Lung microvascular endothelial cell (primary cell): Measurements from ENCODE around the gene ADD1. TPM values are rescaled to one million over a fixed set of nuclear protein-coding genes. Genes with fewer than 3 reads are reported as not detected.
"Not testable (repeated sequence)": the region's sequence is repeated elsewhere in the genome, so short reads cannot be mapped to it uniquely, and the experiment has no call there.

Experiments
- DNase-seq, 2 donors: peaks; one replicate each; pipeline versions ENCODE4 v3.0.0 to v3.0.0-alpha.2; 2010; ENCODE audit warnings: low read depth in 2 of 2
- total RNA-seq: library from RNA; depleted of rRNA; stranded (reverse); fragments of >200 nt; gene quantifications from 2 replicates; pipeline ENCODE4 v1.2.1, GENCODE V29; 2014

ADD1 gene
- total RNA-seq, 1 donor from 2014 or later: 156 TPM

DNA sequence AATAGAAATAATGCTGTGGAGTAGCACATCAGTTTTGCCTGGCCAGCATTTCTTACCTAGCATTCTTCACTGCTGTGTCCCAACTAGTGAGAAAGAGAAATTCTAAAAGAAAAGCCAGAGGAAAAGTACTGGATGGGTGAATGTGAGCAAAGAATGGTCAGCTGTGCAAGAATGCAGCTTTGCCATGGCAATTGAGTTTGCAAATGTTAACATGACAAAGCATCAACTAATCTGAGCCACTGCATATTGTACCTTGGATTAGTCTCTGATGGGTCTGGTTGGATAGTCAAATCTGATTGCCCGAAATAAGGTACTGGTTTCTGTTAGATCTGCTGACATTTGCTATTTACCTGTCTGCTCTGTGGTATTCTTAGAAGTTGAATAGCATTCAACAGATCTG, 38.7 kb downstream of the ADD1 start:
- DNase-seq: no peak

DNA sequence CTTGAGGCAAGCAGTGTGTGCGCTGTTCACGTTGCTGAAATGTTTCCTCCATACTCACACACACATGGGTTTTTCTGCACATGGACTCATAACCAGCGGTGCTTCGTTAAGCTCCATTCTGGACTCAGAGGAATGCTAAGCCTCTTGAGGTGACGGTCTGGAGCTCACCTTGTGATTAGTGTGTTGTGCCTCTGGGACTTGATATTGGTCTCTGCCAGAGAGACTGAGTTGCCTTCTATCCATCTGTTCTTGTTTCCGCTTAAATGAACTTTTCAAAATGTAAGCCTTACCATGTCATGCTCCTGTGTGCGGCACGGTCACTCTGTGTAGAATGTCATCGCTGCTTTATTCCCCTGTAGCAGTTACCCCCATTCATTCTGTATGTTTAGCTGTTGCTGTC, 42.5 kb downstream of the ADD1 start:
- DNase-seq: no peak

DNA sequence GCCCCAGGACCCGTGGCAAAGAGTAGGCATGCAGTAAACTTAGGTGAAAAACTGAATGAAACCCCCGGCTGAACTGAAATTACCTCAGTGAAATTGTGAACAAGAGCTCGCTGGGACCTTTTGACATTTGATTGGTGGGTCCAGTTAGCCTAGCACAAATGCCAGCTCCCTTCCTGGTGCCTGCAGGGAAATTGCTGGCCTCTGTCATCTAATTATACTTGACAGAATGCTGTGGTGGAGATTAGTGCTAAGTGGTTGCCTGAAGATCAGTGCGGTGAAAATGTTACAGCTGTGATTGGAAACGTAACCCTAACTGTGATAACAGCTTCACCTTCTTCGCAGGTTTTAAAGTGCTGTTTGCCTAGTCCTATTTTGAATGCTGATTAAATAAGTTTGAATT, 43.0 kb downstream of the ADD1 start:
- no peak for DNase-seq

- DNase-seq: no peak
Observed at GRCh38 chr4:2887343-2887742, 43.7 kb downstream of the ADD1 start.

- no peak for DNase-seq
Observed at GRCh38 chr4:2888886-2889285, 45.2 kb downstream of the ADD1 start.

- peak in 1 of 2 donors; percentile 43 for DNase-seq
Observed at GRCh38 chr4:2891294-2891693, 47.6 kb downstream of the ADD1 start.

- DNase-seq: peak; percentile 39 to 85
Observed at GRCh38 chr4:2893772-2894171, 50.1 kb downstream of the ADD1 start.

DNA sequence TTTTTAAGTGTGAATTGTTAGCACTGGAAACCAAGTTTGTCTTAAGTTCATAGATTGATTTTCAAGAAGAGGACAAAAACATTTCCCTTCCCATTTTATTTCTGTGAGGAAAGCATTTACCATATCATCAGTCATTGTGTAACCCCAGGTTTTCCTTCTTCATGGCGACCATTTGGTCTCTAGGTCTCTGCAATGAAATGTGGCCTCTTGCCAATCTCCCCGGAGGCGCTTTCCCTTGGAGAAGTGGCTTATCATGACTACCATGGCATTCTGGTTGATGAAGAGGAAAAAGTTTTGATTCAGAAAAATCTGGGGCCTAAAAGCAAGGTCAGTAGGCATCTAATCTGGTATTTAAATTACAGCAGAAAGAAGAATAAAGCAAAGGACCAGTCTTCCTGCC, 54.4 kb downstream of the ADD1 start:
- DNase-seq: no peak

DNA sequence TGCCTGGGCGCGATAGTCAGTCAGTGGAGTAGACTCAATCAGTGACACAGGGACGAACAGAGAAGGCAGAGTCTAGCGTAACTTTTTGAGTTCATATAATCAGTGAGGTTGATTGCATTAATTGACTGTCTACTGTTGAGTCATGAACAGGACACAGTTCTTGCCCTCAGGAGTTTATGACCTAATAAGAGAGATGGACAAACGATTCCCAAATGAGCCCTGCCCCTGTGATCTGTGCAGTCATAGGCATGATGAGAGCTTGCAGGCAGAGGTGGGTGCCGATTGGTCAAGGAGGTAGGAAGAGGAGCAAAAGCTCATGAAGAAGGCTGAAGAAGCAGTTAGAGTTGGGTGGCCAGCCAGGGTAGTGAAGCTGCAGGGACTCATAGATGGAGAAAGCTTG, 57.1 kb downstream of the ADD1 start:
- no peak for DNase-seq

DNA sequence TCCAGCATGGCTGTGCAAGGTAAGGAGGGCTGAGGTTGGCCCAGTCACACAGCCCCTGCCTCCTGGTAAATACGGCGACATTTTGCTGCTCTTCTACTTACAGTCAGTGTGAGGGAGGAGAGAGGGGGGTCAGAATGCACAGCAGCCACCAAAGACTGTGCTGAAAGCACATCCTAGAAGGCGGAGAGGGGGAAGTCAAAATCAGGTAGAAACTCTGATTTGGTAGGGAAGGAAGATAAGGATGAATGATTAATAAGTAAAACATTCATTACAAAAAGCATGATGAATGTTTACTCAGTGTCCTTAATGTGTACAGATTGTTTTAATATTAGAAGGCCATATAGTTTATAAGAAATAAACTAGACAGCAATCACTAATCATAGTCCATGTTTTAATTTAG, 57.5 kb downstream of the ADD1 start:
- no peak for DNase-seq

DNA sequence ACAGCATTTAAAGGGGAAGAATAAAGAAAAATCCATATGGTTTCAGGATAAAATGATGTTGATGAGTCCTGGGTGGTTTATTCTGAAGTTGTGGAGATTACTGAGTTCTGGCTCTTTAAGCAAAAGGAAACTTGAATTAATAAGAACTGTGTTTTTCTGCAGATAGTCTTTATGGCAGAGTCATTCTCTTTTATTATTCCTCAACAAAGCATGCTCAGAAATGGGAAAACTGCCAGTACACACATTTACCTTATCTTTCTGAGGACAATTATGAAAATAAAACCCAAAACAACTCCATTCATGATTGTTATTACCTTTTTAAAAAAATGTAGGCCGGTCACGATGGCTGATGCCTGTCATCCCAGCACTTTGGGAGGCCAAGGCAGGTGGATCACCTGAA, 58.5 kb downstream of the ADD1 start:
- peak in 1 of 2 donors; percentile 54 for DNase-seq

DNA sequence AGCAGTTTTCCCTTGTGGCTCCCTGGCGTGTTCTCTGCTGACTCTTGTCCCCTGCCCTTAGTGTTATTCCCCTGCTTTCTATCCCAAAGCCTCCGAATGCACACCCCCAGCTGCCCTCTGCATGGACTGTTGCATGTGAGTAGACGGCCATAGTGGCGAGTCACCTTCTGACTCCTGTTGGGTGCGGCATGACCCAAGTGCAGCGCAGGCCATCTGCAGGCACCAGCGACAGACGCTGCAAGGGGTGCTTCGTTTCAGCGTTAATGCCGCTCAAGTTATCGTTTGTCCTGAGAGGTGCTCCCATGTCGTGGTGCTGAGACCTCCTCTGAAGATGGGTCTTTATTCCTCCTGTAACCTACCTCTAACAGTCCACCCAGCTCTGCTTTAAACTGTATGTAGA, 61.9 kb downstream of the ADD1 start:
- no peak for DNase-seq

- no peak for DNase-seq
Observed at GRCh38 chr4:2906218-2906617, 62.6 kb downstream of the ADD1 start.

- DNase-seq: no peak
Observed at GRCh38 chr4:2907226-2907625, 63.6 kb downstream of the ADD1 start.

- DNase-seq: no peak
Observed at GRCh38 chr4:2907706-2908293, 64.2 kb downstream of the ADD1 start.

DNA sequence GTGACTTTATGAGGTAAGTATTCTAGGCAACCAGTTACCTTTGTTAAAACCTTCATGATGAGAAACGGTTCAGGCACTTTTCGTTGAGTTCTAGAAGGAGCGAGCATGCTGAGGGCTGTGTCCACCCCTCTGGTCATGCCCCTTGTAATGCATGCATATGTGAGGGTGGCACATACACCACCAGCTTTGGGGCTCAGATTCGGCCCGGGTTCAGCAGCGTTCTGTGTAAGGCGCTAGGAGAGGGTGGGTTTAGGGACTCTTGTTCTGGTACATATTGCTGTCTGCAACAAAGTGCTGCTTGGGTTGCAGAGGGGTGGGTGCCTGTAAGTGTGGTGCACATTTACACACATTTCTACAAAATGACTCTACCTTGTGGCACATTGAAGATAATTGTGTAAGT, 65.0 kb downstream of the ADD1 start:
- no peak for DNase-seq

DNA sequence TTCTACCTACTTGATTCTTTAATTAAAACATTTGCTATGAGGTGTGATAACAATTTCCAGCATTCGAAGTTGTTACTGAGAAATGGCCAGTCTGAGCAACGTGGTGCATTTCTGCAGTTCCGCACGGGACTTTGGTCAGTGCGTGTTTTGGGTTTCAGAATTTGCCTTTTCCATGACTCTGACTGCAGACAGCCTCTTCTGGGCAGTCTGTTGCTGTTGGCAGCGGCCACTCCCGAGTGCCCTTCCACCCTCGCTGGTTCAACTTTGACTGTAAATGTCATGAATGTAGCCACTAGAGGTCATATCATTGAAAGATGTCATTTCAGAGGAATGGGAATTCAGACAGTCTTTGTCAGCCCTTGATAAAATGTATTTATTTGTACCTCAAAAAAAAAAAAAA, 65.9 kb downstream of the ADD1 start:
- no peak for DNase-seq

- DNase-seq: no peak
Observed at GRCh38 chr4:2910409-2910808, 66.8 kb downstream of the ADD1 start.

GRCh38 chr4:2911868-2912267, 68.2 kb downstream of the ADD1 start:
- no peak for DNase-seq

DNA sequence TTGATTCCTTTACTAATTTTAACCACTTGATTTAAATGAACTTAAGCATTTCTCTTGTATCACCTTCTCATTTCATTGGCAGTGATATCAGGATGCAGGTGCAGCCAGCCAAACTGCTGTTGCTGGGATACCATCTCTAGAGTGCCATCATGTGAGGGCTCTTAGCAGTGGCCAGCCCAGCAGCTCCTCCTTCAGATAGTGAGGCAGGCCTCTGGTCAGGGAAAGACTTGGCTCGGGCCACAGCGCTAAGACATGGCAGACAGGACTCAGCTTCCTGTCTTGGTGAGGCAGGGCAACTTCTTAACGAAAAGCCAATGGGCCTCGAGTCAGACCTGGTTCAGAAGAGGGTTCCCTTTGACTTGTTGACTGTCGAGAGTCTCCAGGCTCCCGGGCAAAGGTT, 69.5 kb downstream of the ADD1 start:
- DNase-seq: peak in 1 of 2 donors; percentile 24

GRCh38 chr4:2914256-2915126, 70.8 kb downstream of the ADD1 start:
- no peak for DNase-seq

DNA sequence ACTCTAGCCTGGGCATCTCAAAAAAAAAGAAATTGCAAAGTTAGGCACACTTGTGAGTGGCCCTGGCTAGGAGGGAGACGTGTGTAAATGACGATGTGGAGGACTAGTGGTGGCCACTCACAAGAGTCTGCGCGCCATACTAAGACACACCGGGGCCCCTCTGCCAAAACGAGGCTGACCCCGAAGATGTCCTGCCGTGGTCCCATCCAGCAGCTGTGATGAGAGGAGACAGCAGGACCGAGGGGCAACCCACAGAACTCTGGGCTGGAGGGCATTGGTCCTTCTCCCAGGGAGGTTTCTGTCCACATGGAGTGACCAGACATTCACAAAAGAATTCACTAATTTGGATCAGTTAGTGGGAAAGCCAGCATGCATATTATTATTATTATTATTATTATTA, 72.1 kb downstream of the ADD1 start:
- no peak for DNase-seq

- DNase-seq: not testable (repeated sequence)
Observed at GRCh38 chr4:2916696-2917095, 73.1 kb downstream of the ADD1 start.
